ENCODE data around the gene BYSL. TPM values are rescaled to one million over a fixed set of nuclear protein-coding genes. Genes with fewer than 3 reads are reported as not detected.

Gene BYSL
- total and polyA plus RNA-seq, 2 donors (not counting 3 experiments of a cell fraction or from before 2014, with no cell fraction given) = 33.1 to 41.8 TPM

- H2AFZ ChIP-seq (ENCODE audit: low read depth, low read length) = no peak overlapping the region
- dilution Hi-C loops (cut with MboI; ENCODE audit: extremely low pct_ligation_motif_present, low sequenced_read_pairs) (no loop called here), intact Hi-C loops (cut with micrococcal nuclease) (no loop called here)
- H3K79me2 ChIP-seq (ENCODE audit: control insufficient read depth, insufficient read depth, low read length) = no peaks in the 10 kb centered on the region
- H3K4me2 ChIP-seq (ENCODE audit: insufficient read depth, low read length) = no peak overlapping the region
- H3K4me3 ChIP-seq (replicated peaks in 1 of 3; ENCODE audit: insufficient read depth in 1 of 3, low read depth in 1 of 3, low read length in 3 of 3) = no peak overlapping the region
- no peak overlapping the region for H3K27ac ChIP-seq (ENCODE audit: insufficient read depth, low read depth, low read length)
- H3K9me1 ChIP-seq (replicated peaks; ENCODE audit: control insufficient read depth, extremely low read depth, insufficient read depth, low read length) = no peaks in the 10 kb centered on the region
- no peaks in the 10 kb centered on the region for H4K20me1 ChIP-seq (replicated peaks; ENCODE audit: control insufficient read depth, extremely low read depth, insufficient read depth, low read length)
- no peaks in the 10 kb centered on the region for H3K4me1 ChIP-seq (ENCODE audit: control insufficient read depth, extremely low read depth, insufficient read depth, low read length)
- POLR2A ChIA-PET = no interaction called here
- BruUV-seq (replicated peaks) = no TSS peak
- CTCF ChIA-PET = interaction anchor here (1.0 to 1.6 kb wide), 5 partner anchors 11 to 86 kb away, joined by 3 to 8 read pairs (median 4); partner anchors contain the start of genes BYSL and MED20
- DNase-seq (ENCODE audit: low read depth, low spot score) (no peak), FAIRE-seq (no peak)
- TF ChIP-seq MAX (IDR thresholded peaks at IDR 0.05; ENCODE audit: insufficient read depth, insufficient read length) (no peak), EZH2 (IDR thresholded peaks at IDR 0.05; ENCODE audit: borderline replicate concordance, low read depth, low read length, severe bottlenecking) (no peak), POLR2AphosphoS5 (IDR thresholded peaks at IDR 0.05; ENCODE audit: insufficient read depth, low read depth, low read length) (no peak), JUN (IDR thresholded peaks at IDR 0.05; ENCODE audit: borderline replicate concordance, insufficient read depth, insufficient read length, low read depth) (no peak), MYC (IDR thresholded peaks at IDR 0.05; ENCODE audit: low read depth, low read length) (no peak)
- TF ChIP-seq, protein P1, sequence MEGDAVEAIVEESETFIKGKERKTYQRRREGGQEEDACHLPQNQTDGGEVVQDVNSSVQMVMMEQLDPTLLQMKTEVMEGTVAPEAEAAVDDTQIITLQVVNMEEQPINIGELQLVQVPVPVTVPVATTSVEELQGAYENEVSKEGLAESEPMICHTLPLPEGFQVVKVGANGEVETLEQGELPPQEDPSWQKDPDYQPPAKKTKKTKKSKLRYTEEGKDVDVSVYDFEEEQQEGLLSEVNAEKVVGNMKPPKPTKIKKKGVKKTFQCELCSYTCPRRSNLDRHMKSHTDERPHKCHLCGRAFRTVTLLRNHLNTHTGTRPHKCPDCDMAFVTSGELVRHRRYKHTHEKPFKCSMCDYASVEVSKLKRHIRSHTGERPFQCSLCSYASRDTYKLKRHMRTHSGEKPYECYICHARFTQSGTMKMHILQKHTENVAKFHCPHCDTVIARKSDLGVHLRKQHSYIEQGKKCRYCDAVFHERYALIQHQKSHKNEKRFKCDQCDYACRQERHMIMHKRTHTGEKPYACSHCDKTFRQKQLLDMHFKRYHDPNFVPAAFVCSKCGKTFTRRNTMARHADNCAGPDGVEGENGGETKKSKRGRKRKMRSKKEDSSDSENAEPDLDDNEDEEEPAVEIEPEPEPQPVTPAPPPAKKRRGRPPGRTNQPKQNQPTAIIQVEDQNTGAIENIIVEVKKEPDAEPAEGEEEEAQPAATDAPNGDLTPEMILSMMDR (IDR thresholded peaks at IDR 0.05; ENCODE audit: extremely low read depth in 1 of 2, insufficient read depth in 1 of 2, low read depth in 1 of 2, low read length in 2 of 2) = no peak
- H3K9me3 ChIP-seq (replicated peaks; ENCODE audit: control insufficient read depth, insufficient read depth, low read length) = no peaks in the 10 kb centered on the region
- H3K9ac ChIP-seq (replicated peaks; ENCODE audit: extremely low read depth, insufficient read depth, low read length) = no peak overlapping the region
- H3K27me3 ChIP-seq (ENCODE audit: control insufficient read depth in 2 of 2, insufficient read depth in 2 of 2, low read length in 2 of 2) = no peaks in the 10 kb centered on the region
- H3K36me3 ChIP-seq (ENCODE audit: control insufficient read depth in 2 of 2, extremely low read depth in 1 of 2, insufficient read depth in 2 of 2, low read length in 2 of 2) = no peaks in the 10 kb centered on the region
Measured at GRCh38 chr6:41887331-41887751, 34.0 kb upstream of the BYSL start.

Measured in endothelial cell of umbilical vein (primary cell).